MV-4-11 (cell line): Measurements from ENCODE around the gene LRRC18.
A peak's percentile ranks its signal among the peaks of the same experiment; 100 is the strongest.

Experiments
- DNase-seq: peaks from one replicate; lab custom pipeline; 2025; lab: John Stamatoyannopoulos, UW

Gene LRRC18

GRCh38 chr10:48946332-48946731 is 6.7 kb upstream of the LRRC18 start:
- DNase-seq: no peak

GRCh38 chr10:48945441-48946130 is 5.9 kb upstream of the LRRC18 start:
- peak; percentile 41 for DNase-seq

- no peak for DNase-seq
These were observed 4.5 kb upstream of the LRRC18 start for GRCh38 chr10:48944171-48944570.

- DNase-seq: no peak
These were observed 3.5 kb upstream of the LRRC18 start for GRCh38 chr10:48943096-48943495.

- DNase-seq: no peak
These were observed 1.9 kb upstream of the LRRC18 start for GRCh38 chr10:48941427-48942075.

DNA sequence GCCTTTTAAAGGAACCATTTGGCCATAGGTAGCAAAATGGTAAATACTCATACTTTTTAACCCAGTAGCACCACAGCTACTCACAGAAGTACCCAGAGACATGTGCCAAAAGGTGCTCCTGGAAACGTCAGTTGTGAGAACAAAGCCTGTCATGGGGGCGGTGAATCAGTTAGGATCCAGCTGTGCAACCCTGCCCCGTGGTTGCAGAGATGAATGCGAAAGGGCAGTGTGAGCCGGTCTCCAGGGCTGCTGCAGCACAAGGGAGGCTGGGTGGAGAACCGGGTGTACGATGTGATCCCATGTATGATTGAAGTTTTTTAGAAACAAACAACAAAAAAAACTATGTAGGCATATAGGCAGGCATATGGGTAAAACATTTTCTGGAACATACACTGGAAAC is 1.3 kb upstream of the LRRC18 start:
- DNase-seq: no peak

DNA sequence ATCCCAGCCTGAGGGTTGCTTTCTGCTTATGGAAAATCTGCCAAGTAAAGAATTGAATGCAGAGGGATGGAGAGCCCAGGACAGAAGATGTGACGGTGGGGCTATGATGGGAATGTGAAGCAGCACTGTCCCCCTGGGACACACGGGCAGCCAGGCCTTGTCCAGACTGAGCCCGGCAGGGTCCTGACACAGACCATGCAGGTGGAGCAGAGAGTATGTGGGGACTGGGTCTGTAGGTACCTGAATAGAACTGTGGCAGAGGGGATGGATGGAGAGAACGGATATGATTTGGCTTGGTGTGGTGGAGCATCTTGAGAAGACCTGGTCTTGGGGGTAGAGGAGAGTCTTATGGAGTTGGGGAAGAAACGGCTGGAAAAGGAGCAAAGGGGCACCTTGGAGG is 732 bp upstream of the LRRC18 start:
- no peak for DNase-seq

DNA sequence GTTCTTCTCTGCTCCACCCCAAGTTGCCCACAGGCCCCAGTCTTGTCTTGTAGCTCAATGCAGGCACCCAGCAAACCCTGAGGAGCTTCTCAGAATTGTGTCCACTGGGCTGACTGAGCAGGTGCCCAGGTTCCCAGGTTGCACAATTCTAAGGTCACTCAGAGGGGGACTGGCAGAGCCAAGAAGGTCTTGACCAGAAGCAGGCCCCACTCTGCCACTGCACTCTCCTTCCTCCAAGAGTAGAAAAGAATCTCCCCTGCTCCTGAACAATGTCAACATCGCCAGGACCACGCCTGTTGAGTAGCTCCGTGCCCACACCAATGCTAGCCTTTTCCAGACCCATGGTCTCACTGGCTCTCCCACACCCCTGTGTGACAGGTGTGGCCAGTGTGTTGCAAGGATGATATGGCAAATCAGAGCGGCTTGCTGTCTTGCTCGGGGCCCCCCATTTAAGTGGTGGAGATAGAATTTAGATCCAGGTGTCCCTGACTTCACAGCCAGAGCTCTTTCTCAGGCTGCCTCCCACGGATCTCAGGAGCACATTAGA is 577 bp downstream of the LRRC18 start:
- no peak for DNase-seq

DNA sequence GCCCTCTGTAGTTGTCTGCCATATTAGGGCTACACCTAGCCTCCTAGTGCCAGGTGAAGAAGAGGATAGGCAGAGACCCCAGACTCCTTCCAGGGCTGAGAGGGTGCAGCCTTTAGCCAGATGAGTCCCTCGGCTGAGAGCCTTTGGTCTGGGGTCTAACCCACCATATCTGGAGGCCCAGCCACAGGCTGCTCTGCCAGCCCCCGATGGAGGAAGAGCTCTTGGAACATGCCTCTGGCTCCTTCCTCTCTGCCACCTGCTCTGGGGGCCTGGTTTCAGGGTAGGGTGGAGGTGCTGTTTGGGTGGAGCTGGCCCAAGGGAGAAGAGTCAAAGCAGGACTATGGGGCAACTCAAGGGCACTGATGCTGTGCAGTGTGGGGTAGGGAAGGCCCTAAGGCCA is 1.4 kb downstream of the LRRC18 start:
- DNase-seq: no peak

DNA sequence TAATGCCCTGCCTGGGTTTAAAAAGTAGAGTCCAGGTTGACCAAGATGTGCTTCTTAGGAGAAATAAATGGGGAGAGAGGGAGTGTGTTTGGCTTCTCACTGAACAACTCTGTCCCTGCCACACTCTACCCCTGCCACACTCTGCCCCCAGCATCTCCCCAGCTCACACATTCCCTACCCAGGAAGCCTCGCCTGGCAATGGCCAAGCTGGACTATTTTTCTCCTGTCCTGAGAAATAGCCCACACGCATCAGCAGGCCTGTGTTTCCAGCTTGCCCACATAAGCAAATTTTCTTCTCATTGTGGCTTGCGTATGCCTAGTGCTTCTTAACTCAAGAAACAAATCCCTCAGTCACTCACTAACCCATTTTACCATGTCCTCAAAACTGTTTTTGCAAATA is 1.8 kb downstream of the LRRC18 start:
- DNase-seq: no peak

DNA sequence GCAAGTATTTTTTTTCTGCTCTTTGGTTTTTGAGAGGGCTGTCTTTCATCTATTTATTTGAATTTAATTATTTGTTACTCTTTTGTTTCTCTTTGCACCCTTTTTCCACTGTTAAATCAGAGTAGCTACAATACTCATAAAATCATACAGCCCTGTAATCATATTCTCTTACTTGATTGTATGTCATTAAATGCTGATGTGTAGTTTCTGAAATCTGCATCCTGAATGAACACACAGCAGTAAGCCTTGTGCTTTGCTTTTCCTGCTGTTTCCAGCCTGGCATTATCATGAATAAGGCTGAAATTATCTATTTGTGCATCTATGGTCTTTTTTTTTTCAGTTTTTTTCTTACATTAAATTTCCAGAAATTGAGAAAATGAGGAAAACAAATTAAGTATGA is 4.1 kb downstream of the LRRC18 start:
- no peak for DNase-seq

- DNase-seq: no peak
These were observed 4.8 kb downstream of the LRRC18 start for GRCh38 chr10:48934672-48935501.

DNA sequence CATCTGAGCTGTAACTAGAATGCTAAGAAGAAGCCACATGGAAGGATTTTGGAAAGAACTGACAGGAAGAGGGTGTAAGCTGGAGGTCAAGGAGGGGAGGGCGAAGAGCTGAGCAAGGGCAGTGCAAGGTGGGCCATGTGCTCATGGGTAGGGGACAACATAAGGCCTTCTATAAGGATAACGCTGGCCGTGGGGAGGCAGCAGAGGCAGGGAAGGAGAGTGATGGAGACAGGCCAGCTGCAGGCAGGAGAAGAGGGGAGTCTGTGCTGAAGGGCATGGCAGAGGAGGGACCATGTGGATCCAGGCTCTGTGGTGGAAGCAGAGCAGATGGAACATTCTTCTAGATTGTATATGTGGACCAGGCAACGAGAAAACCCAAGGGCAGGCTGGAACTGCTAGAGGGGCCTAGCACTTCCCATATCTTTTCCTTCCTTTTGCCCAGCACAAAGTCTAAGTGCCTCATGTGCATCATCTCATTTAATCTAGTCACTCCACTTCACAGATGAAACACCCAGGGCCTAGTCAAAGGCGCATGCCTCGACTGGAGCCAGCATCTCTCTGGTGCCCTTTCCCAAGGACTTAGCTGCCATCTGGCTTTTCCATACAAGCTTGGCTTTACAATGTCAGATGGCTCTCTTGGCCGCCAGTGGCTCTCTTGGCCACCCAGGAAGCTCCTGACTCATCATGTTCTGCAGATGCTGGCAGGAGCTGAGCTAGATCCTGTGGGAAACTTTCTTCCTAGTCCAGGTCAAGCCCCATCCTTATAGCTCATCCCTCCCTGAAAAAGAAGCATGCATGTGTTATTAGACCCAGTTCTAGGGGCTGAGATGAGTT is 6.6 kb downstream of the LRRC18 start:
- no peak for DNase-seq

GRCh38 chr10:48931188-48931587 is 8.5 kb downstream of the LRRC18 start:
- peak; percentile 69 for DNase-seq

DNA sequence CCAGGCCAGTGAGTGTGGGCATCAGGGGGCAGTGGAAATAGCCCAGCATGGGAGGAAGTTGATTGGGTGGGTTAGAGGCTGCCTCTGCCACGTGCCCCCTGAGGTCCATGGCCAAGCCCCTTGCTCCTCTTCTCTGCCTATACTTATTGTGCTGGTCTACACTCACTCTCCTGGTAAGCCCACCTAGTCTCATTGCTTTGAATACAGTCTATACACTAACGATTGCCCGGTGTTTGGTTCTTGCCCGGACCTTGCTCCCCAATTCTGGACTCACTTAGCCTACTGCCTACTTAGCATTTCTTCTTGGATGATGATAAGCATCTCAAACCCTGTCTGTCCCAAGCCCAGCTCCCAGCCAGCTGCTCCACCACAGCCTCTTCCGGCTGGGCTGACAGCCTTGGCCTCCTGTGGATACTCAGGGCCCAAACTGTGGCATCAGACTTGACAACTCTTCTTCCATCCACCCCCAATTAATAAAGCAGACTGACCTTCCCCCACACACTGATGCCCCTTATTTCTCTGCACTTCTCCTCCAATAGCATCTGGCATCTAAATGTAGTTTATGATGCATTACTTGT is 10.1 kb downstream of the LRRC18 start:
- no peak for DNase-seq

DNA sequence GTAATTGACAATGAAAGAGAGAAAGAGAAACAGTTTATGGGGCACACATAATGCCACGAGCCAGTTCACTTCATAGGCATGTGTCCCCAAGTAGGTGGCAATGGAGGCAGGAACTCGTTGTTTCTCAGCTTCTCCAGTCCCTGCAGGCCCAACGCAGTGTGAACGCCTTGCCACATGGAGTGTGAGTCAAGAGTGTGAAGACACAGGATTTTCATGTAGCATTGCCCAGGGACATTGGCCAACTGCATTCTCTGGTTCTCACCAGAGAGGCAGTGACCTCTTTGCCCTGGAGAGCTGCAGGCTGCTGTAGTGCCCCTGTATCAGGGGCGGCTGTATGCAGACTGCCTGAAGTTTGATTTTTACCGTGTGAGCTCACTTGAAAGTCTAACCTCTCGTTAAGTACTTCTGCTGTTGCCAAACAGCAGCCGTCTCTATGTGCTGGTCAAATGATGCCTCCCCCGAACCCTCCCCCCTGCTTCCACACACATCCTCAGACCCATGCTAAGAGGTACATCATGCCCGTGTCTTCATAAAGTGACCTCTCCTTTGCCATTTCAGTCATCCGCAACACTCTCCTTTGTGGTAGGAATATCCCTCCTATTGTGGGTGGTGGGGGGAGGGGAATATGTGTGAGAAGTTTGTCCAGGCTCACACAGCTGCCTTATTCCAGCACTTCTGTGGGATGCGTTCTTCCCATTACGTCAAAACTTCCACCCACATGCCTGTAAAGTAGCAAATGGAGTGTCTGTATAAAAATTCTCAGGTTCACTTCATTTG is 12.7 kb downstream of the LRRC18 start:
- DNase-seq: no peak

DNA sequence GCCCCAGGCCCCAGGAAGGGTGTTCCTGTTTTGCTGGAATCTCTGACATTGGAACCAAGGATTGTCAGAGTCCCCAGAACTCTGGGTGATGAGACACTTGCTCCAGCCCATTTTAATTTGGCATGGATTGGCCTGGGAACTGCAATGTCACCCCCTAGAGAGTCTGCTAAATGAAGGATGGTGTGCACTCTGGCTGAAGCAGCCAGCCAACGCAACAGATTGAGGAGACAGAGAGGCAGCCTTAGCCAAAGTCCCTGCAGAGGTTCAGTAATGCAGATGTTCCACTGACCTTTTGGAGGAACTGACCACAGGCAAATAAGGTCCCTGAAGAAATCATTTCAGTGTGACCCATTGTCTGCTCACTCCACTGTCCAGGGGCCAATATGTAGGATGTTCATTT is 13.4 kb downstream of the LRRC18 start:
- DNase-seq: no peak

DNA sequence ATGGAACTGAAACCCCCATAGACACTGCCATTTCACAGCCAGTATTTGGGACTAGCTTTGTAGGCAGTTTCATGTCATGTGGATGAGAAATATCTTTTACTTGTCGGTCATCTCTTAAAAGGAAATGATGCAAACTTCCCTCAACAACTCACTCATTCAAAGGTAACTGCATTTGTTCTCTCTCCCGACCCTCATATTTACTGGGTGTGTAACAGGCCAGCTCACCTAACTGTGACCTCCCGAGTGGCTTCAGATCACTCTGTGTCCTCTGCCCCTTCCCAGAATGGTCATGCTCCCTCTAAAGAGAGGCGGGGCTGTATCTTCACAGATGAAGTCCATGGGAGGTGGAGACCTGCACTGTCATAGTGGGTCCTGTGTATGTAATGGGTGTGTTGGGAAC is 14.7 kb downstream of the LRRC18 start:
- peak; percentile 4 for DNase-seq

- DNase-seq: no peak
These were observed 15.9 kb downstream of the LRRC18 start for GRCh38 chr10:48923748-48924147.

DNA sequence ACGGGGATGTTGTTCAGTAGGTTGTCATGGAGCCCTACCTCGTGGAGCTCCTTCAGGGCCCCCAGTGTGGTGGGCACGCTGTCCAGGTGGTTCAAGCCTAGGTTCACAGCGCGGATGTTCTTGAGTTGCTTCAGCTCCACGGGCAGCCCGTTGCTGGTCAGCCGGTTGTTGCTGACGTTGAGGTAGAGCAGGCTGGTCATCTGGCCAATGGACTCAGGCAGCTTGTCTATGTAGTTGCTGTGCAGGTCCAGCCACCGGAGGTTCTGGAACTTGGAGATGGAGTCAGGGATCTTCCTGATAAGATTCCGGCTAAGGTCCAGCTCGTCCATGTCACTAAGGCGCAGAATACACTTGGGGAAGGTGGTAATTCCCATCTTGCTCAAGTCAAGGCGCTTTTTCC is 26.0 kb downstream of the LRRC18 start:
- DNase-seq: no peak

DNA sequence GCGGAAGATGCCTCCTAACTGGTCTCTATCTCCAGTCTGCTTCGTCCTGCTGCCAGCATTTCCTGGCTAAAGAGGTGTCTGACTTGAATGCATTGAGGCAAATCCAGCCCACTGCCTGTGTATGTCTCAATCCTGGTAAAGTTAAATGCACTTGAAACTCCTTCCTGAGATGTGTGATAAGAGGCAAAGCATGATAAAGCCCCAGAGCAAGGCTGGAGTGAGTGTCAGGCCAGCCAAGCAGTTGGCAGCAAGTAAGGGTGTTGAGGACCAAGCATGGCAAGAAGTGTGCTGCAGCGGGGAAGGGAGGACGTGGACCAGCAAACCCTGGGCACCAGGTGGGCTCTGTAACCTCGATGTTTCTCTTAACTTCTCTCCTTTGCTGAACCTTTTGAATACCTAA is 29.1 kb downstream of the LRRC18 start:
- DNase-seq: no peak
